GM18951 (cell line): ENCODE results near the gene FAM120B.
"Not testable (repeated sequence)": the region's sequence is repeated elsewhere in the genome, so short reads cannot be mapped to it uniquely, and the experiment has no call there.

Experiments
- POLR2A ChIP-seq: IDR thresholded peaks from 4 replicates; pipeline ENCODE4 v1.6.1; 2011; ENCODE audit warnings: mild to moderate bottlenecking; ENCODE audit not compliant: insufficient read length, insufficient read depth; ENCODE audit errors: extremely low read depth
- in situ Hi-C: fragments of 300-500 bp; cut with MboI; formaldehyde crosslinking; loops from one replicate; pipeline ENCODE4 v1.12.0; 2022; ENCODE audit warnings: low sequenced_read_pairs, mixed read lengths, inconsistent platforms; ENCODE audit not compliant: unreplicated experiment

FAM120B gene

GRCh38 chr6:170312876-170313275 lies 6.3 kb downstream of the FAM120B start:
- no peak for TF ChIP-seq POLR2A
- in situ Hi-C loops = no loop called here

GRCh38 chr6:170313716-170314295 lies 7.2 kb downstream of the FAM120B start:
- TF ChIP-seq POLR2A = no peak
- in situ Hi-C loops = no loop called here

GRCh38 chr6:170314983-170315382 lies 8.4 kb downstream of the FAM120B start:
- no peak for TF ChIP-seq POLR2A
- in situ Hi-C loops = no loop called here

DNA sequence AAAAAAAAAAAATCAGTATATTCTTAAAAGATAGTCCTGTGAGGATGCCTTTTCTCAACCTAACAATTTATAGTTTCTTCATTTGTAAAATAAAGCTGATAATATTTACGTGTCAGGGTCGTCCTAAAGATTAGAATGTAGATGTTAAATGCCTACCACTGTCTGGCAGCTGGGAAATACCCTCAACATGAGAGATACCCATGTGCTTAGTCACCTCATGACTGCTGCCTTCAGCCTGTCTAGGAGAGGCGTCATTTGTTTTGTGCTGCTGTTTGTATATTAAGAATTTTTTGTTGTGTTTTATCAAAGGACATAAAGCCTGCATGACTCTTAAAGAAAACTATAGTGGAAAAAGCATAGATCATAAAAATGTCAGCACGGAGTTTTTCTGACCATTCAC lies 9.5 kb downstream of the FAM120B start:
- in situ Hi-C loops = no loop called here
- no peak for TF ChIP-seq POLR2A

GRCh38 chr6:170317076-170317475 lies 10.5 kb downstream of the FAM120B start:
- TF ChIP-seq POLR2A = no peak
- in situ Hi-C loops = no loop called here

- TF ChIP-seq POLR2A = no peak
- in situ Hi-C loops = no loop called here
These were observed 11.2 kb downstream of the FAM120B start for GRCh38 chr6:170317718-170318117.

- in situ Hi-C loops = no loop called here
- no peak for TF ChIP-seq POLR2A
These were observed 22.8 kb downstream of the FAM120B start for GRCh38 chr6:170329321-170329720.

DNA sequence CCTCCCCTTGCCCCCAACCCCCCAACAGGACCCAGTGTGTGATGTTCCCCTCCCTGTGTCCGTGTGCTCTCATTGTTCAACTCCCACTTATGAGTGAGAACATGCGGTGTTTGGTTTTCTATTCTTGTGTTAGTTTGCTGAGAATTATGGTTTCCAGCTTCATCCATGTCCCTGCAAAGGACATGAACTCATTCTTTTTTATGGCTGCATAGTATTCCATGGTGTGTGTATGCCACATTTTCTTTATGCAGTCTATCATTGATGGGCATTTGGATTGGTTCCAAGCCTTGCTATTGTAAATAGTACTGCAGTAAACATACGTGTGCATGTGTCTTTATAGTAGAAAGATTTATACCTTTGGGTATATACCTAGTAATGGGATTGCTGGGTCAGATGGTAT lies 28.6 kb downstream of the FAM120B start:
- in situ Hi-C loops = not testable (repeated sequence)

DNA sequence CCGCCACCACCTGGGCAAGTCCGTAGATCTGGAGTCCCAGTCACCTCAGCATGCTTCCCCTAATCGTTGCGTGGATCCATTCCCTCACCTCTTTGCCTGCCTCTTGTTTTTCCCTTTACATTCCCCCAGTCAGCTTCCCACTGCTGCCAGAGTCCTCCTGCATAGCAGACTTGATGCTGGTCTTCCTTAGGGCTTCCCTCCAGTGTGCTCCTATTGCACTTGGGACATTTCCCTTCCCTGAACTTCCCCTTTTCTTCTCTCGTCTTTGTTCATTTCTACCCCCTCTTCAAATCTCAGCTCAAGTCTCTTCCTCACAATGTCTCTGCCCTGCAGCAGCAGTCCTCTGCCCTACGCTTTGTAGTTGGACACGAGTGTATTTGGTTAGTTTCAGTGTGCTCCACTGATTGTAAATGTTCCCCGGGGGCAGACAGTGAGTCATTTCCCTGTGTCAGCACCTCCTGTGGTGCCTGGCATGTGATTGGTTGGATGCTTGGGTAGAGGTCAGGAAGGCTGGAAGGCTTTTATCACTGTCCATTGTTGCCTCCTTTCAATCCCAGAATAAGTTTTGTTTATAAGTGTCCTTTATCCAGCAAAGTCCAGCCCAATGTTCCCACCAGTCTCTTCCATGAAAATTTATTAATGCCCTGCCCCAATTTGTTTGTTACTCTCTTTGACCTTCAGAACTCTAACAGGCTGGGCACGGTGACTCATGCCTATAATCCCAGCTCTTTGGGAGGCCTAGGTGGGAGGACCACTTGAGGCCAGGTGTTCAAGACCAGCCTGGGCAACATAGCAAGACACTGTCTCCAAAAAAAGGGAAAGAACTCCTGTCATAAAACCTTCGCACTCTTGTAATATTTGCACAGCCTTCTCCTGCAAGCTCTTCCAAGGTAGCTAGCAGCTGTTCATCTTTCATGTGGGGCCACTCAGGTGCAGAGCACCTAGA lies 38.3 kb downstream of the FAM120B start:
- no peak for TF ChIP-seq POLR2A
- in situ Hi-C loops = no loop called here

DNA sequence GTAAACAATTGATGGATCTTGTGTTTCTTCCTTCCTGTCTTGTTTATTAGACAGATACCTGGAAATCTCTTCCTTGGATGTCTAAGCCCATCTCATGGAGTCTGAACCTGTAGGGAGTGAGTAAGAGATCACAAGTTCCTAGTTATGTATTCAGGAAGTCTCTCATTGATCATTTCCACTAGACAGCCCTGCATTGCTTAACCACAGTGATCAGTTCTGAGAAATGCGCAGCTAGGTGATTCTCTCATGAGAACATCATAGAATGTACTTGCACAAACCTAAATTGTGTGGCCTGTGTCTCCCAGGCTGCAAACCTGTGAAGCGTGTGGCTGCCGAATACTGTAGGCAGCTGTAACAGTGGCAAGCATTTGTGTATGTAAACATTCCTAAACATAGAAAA lies 39.1 kb downstream of the FAM120B start:
- no peak for TF ChIP-seq POLR2A
- in situ Hi-C loops = no loop called here

GRCh38 chr6:170346649-170347048 lies 40.1 kb downstream of the FAM120B start:
- in situ Hi-C loops = no loop called here
- no peak for TF ChIP-seq POLR2A

DNA sequence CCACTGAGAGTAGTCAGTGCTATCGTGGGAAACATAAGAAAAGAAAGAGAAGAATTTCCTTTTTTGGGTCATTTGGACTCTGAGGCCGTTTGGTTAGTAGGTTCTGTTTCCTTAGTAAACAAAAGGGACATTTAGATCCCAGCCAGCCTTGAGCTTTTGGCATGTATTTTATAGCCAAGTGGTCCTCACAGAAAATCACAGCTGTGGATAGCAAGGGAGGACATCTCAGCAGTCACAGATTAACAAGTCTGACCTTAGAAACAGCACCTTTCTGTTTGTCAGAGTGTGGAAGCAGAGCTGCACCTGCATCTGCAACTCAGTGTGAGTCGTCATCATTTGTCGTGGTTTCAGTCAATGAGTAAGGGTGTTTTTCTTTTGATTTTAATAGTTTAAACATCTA lies 40.5 kb downstream of the FAM120B start:
- TF ChIP-seq POLR2A = no peak
- in situ Hi-C loops = no loop called here

DNA sequence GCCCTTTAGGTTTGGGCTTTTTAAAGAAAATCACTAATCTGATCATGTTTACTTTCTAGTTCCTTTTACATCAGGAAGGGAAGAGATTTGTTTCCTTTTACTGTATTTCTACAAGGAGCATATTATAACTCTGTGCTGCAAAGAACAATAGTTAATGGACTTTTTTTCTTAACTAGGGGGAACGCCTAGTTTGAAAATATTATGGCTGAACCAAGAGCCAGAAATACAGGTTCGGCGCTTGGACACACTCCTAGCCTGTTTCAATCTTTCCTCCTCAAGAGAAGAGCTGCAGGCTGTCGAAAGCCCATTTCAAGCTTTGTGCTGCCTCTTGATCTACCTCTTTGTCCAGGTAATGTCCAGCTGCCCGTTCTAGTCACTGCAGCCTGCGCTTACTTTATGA lies 41.4 kb downstream of the FAM120B start:
- in situ Hi-C loops = no loop called here
- TF ChIP-seq POLR2A = no peak

- in situ Hi-C loops = not testable (repeated sequence)
These were observed 44.9 kb downstream of the FAM120B start for GRCh38 chr6:170351456-170351855.

- in situ Hi-C loops = not testable (repeated sequence)
These were observed 48.6 kb downstream of the FAM120B start for GRCh38 chr6:170355190-170355589.
